ENCODE measurements around the gene MCUB.
A peak's percentile ranks its signal among the peaks of the same experiment; 100 is the strongest.

Gene MCUB

GRCh38 chr4:109560687-109561461, 828 bp downstream of the MCUB start:
- no peak for TF ChIP-seq CTCF (IDR thresholded peaks at IDR 0.05)
- peak overlapping the region; percentile 69 to 93 for H3K27ac ChIP-seq
- DNase-seq (ENCODE audit: low spot score) = peak; percentile 76
- H3K4me3 ChIP-seq = peak overlapping the region; percentile 89

- no peak for TF ChIP-seq CTCF (IDR thresholded peaks at IDR 0.05)
- no peak overlapping the region for H3K4me3 ChIP-seq
- no peak overlapping the region for H3K27ac ChIP-seq
- DNase-seq (ENCODE audit: low spot score) = no peak
Measured at GRCh38 chr4:109562457-109563239, 2.6 kb downstream of the MCUB start.

- Histone ChIP-seq H3K4me3 (no peak overlapping the region), H3K27ac (no peak overlapping the region)
- no peak for DNase-seq (ENCODE audit: low spot score)
- no peak for TF ChIP-seq CTCF (IDR thresholded peaks at IDR 0.05)
Measured at GRCh38 chr4:109571494-109571893, 11.4 kb downstream of the MCUB start.

GRCh38 chr4:109572154-109572553, 12.1 kb downstream of the MCUB start:
- H3K27ac ChIP-seq = no peak overlapping the region
- DNase-seq (ENCODE audit: low spot score) = no peak
- no peak for TF ChIP-seq CTCF (IDR thresholded peaks at IDR 0.05)
- H3K4me3 ChIP-seq = no peak overlapping the region

- TF ChIP-seq CTCF (IDR thresholded peaks at IDR 0.05) = no peak
- DNase-seq (ENCODE audit: low spot score) = no peak
- no peak overlapping the region for H3K27ac ChIP-seq
- H3K4me3 ChIP-seq = no peak overlapping the region
Measured at GRCh38 chr4:109574443-109574850, 14.4 kb downstream of the MCUB start.

- Histone ChIP-seq H3K27ac (no peak overlapping the region), H3K4me3 (no peak overlapping the region)
- DNase-seq (ENCODE audit: low spot score) = no peak
- no peak for TF ChIP-seq CTCF (IDR thresholded peaks at IDR 0.05)
Measured at GRCh38 chr4:109574931-109575804, 15.1 kb downstream of the MCUB start.

All from coronary artery (tissue), 2 donors.